HG03469 (cell line): ENCODE data around the gene SMYD3.
"Not testable (repeated sequence)": the region's sequence is repeated elsewhere in the genome, so short reads cannot be mapped to it uniquely, and the experiment has no call there.

Experiments
- ATAC-seq: cut with Tn5 transposase; IDR thresholded peaks from one replicate; pipeline ENCODE4 v1.9.1; 2021; ENCODE audit warnings: mild to moderate bottlenecking, moderate library complexity, moderate number of reproducible peaks; ENCODE audit not compliant: unreplicated experiment

SMYD3 gene

DNA sequence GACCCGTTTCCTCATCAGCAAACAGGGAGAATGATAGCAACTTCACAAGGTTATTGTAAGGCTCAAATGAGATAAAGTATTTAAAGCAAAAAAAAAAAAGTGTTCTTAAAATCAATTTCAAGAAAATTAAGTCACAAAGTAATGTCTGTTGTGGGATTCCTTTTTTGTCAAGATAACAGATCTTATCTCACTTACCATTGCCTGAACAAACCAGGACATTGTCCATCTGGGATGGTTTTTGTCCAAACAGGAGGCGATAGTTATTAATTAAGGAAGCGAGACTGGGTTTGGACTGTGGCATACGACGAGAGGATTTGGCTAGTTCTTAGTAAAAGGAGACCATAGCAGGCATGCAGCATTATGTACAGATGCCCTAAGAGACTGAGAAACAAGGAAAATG lies 458.4 kb downstream of the SMYD3 start:
- ATAC-seq, result no peak

DNA sequence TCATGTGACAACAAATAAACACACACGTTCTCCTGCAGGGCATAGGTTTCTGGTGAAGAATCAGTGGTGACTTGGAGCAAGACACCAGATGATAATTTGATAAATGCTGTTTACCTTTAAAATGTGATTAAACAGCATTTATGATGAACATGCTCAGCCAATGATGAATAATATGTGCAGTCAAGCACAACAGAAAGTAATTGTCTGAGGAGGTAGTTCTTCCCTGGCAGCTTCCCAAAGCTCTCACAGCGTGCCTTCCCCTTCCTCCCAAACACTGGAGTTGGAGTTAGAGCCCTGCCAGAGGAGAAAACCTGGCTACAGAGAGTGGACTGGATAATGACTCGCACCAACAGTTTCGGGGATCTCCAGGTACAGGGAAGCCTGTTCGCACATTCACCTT lies 463.5 kb downstream of the SMYD3 start:
- no peak for ATAC-seq

- ATAC-seq, result no peak
Measured at GRCh38 chr1:246041360-246041759, 465.7 kb downstream of the SMYD3 start.

GRCh38 chr1:246040200-246040890 lies 466.7 kb downstream of the SMYD3 start:
- ATAC-seq, result no peak

DNA sequence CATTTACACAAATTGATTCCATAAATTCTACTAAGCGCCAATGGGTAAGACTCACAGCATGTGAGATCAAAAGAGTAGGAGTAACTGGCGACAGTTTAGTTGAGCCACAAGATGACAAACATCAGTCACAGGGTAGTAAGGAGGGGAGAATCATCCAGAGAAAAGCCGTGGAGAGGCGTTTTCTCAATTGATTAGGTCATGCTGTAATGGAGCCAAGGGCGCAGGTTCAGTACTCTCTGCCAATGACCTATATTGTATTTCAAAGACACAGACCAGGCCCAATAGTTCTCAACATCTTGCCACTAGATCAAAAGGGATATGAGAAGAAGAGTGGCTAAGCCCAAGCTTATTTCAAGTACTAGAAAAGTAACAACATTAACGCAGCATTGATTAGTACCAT lies 467.5 kb downstream of the SMYD3 start:
- ATAC-seq, result no peak

DNA sequence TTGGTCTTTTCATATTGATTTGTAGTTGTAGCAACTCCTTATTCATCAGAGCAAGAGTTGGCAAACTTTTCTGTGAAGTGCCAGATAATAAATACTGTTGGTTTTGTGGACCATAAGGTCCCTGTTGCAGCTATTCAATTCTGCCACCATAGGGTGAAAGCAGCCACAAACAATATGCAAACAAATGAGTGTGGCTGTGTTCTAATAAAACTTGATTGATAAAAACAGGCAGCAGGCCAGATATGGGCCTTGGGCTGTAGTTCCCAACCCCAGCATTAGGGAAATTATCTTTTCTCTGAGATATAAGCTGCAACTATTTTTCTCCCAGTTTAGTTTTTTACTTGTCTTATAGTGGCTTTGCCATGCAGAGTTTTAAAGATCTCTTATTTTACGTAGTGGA lies 469.2 kb downstream of the SMYD3 start:
- no peak for ATAC-seq

DNA sequence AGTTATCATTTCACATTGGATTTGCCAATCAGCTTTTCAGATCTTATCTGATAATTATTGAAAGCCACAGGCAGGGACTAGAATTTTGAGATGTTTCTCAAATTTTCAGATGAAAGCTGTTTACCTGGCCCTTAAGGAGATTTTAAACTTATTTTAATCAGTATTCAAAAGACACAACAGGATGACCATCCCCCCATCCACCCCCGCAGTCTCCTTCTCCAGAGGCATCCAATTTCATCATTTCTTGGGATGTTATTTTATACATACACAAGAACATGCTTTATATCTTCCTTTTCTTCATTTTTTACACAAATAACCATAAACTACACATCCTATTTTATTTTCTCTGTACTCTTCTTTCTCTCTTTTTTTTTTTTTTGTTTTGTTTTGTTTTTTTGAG lies 470.9 kb downstream of the SMYD3 start:
- ATAC-seq, result no peak

- ATAC-seq, result no peak
Measured at GRCh38 chr1:246035060-246035541, 472.0 kb downstream of the SMYD3 start.

- no peak for ATAC-seq
Measured at GRCh38 chr1:246034630-246035029, 472.4 kb downstream of the SMYD3 start.

DNA sequence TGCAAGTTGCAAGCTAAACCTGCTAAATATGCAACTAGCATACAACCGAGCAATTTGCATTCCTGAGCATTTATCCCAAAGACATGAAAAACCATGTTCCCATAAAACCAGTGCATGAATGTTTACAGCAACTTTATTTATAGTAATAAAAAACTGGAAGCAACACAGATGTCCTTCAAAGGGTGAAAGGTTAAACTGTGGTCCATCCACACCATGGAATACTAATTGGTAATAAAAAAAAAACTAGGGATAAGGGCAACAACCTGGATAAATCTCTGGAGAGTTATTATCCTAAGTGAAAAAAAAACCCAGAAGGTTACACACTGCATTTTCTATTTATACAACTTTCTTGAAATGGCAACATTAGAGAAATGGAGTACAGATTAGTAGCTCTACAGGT lies 474.1 kb downstream of the SMYD3 start:
- no peak for ATAC-seq

GRCh38 chr1:246032031-246032551 lies 475.0 kb downstream of the SMYD3 start:
- ATAC-seq, result no peak

DNA sequence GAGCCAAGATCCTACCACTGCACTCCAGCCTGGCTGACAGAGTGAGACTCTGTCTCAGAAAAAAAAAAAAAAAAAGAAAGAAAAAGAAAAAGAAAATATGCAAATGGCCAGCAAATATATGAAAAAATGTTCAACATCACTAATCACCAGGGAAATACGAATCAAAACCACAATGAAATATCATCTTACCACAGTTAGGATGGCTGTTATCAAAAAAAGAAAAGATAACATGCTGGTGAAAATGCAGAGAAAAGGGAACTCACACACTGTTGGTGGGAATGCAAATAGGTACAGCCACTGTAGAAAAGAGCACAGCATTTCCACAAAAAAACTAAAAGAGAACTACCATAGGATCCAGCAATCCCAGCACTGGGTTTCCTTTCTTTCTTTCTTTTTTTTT lies 477.5 kb downstream of the SMYD3 start:
- no peak for ATAC-seq

- not testable (repeated sequence) for ATAC-seq
Measured at GRCh38 chr1:246024118-246024517, 483.0 kb downstream of the SMYD3 start.

DNA sequence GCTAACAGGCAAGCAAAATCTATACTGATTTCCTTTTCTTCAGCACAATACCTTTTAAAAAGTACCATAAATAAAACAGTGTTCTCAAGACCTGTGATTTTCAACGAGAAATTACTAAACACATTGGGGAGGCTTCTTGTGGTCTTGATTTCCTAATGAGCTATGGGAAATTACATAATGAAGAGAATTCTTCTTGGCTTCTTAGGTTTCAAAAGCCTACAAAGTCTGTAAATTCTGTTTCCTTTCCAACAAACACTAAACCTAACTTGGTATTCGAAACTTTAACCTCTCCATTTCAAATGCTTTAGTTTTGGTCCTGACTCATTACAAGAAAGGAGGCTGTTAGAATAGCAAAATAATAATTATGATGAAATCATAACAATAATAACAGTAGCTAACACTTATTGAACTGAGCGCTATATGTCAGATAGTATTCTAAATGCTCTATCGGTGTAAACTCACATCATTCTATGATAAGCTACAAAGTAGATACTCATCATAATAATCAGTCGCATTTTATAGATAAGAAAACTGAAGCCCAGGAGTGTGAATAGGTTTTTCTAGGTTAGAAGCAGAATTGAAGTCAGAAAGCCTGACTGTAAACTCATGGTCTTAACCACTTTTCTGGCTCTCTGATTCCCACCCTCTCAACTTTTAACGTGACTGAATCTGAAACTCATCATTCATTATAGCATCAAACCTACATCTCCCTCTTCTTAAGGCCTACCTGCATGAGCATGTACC lies 486.7 kb downstream of the SMYD3 start:
- no peak for ATAC-seq

DNA sequence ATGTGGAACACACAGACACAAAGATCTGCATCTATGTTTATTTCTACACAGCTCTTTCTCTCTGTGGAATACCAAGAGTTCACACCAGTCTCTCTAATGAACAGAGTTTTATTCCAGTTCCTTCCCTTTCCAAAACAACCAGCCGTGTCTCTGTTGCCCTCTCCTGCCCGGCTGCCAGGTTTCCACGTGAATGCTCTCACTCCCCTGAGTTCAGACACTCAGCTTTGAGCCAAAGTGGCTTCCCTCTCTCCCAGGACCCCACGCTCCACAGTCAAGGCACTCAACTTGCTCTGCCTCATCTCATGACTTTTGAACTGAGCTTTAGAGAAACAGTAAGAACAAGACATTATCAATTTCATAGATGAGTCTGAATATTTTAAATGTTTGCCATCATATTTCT lies 488.9 kb downstream of the SMYD3 start:
- no peak for ATAC-seq

GRCh38 chr1:246012341-246012740 lies 494.7 kb downstream of the SMYD3 start:
- no peak for ATAC-seq

GRCh38 chr1:246010386-246010785 lies 496.7 kb downstream of the SMYD3 start:
- no peak for ATAC-seq

DNA sequence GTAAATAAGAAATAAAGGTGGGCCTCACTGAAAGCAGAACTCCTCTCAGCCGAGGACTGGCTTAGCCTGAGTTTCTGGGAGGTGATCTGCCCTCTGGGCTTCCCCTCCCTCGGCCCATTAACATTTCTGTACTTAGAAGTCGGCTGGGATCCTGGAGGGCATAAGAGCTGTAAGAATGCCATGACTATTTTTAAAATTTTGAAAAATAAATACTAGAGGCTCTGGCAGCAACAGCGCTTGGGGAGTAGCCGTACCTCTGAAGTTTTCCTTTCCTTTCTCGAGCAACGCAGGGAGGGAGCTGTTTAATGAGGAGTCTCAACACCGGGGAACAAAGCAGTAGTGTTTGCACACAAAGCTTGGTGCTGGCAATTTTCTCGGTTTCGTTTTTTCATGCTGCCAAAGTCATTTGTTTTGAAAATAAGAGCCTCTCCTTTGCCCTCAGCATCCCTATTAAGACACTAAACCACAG lies 498.7 kb downstream of the SMYD3 start:
- no peak for ATAC-seq

DNA sequence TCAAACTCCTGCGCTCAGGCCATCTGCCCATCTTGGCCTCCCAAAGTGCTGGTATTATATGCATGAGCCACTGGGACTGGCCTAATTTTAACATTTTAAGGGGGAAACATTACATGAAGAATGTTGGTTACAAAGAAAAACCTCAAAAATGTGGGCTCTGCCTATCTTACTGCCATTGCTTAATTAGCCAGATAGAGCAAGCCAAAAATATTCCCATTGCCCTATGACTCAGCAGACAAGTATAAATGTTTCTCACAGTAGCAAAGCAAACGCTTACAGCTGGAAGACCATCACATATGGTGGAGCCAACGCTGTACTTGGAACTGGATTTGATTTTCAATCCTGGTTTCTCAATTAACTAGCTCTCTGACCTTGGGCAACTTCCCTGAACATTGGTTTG lies 502.0 kb downstream of the SMYD3 start:
- ATAC-seq, result no peak

DNA sequence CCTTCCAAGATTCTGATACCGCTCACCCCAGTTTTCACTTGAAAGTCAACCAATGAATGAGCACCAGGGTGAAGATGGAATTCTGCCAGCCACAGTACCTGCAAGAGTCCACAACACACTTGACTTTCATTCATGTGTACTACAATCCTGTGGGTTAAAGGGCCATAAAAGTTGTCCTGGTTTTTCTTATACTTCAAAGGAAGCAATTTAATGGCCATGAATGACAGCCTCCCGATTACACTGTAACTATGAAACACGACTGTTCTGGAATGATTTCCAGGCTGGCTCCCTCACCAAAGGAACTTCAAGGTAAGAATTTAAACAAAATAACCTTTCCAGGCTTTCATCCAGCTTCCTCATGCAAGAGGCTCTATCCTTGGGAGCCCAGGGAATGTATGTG lies 502.8 kb downstream of the SMYD3 start:
- ATAC-seq, result no peak

DNA sequence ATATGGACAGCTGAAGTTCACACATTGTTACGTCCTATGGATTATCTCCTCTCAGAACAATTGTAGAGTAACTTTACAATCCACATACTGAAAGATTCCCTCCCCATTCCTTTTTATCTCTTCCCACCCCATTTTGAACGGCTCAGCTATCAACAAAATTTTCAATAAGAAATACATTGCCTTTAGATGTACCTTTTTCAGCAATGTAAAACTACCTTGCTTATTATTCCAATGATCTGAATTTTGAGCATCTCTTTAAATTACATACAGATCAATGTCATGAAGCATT lies 503.7 kb downstream of the SMYD3 start:
- no peak for ATAC-seq

- ATAC-seq, result no peak
Measured at GRCh38 chr1:246002725-246003441, 504.2 kb downstream of the SMYD3 start.
